ENCODE data around the gene PPP3R1. TPM values are rescaled to one million over a fixed set of nuclear protein-coding genes. Genes with fewer than 3 reads are reported as not detected.

Gene PPP3R1
- total and polyA plus RNA-seq, 9 of the 15 experiments (the other 6 are each of a cell fraction or from before 2014, with no cell fraction given): 3.7 to 70.0 (median 24.8) TPM

- no peak overlapping the region for H3K9ac ChIP-seq (ENCODE audit: insufficient read depth in 1 of 2, low read depth in 2 of 2, low read length in 2 of 2)
- 76% methylated on average over 7 of the region's 7 CpGs for WGBS (ENCODE audit: insufficient coverage, low coverage, missing lambda C conversion rate)
- H3K4me2 ChIP-seq (ENCODE audit: insufficient read depth, low read length): no peak overlapping the region
- H3K36me3 ChIP-seq (ENCODE audit: control insufficient read depth, insufficient read depth, low read length): peaks cover 92% of the 10 kb centered on the region
- H3K4me1 ChIP-seq (replicated peaks in 1 of 2; ENCODE audit: control insufficient read depth in 2 of 2, insufficient read depth in 2 of 2, low read length in 2 of 2): no peaks in the 10 kb centered on the region
- BruUV-seq (replicated peaks): no TSS peak
- peaks cover 17% of the 10 kb centered on the region; the same call in 1 of the 3 replicates for H3K79me2 ChIP-seq (ENCODE audit: control insufficient read depth, insufficient read depth, low read length)
- no peaks in the 10 kb centered on the region for H3K27me3 ChIP-seq (ENCODE audit: control insufficient read depth in 2 of 2, insufficient read depth in 2 of 2, low read length in 2 of 2)
- ChIA-PET CTCF (ENCODE audit: low intra/inter-chr PET ratio) (no interaction called here), POLR2A (interaction anchor here (1.8 to 1.9 kb wide), 2 partner anchors 9 to 14 kb away, joined by 6 read pairs; partner anchors contain the start of gene PNO1)
- in situ Hi-C loops (cut with MboI): no loop called here
- intact Hi-C loops (cut with micrococcal nuclease): no loop called here
- no peaks in the 10 kb centered on the region for H3K9me3 ChIP-seq (replicated peaks; ENCODE audit: control insufficient read depth, insufficient read depth, low read depth, low read length)
- no peaks in the 10 kb centered on the region for H4K20me1 ChIP-seq (replicated peaks; ENCODE audit: control insufficient read depth, insufficient read depth, low read length)
- no peak overlapping the region for H3K4me3 ChIP-seq
- DNase-seq (ENCODE audit: extremely low read depth in 1 of 4, low spot score in 3 of 4): no peak
- no peak overlapping the region for H2AFZ ChIP-seq (ENCODE audit: low read depth, low read length)
- ATAC-seq: no peak
- no peak for FAIRE-seq
- no peak overlapping the region for H3K27ac ChIP-seq (ENCODE audit: extremely low read depth, low read depth, low read length)
- no peaks in the 10 kb centered on the region for H3K9me1 ChIP-seq (ENCODE audit: control insufficient read depth, insufficient read depth, low read length)
- TF ChIP-seq FOXO4 (CRISPR knock-in tag; IDR thresholded peaks at IDR 0.05) (no peak), ZEB2 (IDR thresholded peaks at IDR 0.05) (no peak), CREBBP (IDR thresholded peaks at IDR 0.05; ENCODE audit: low read depth, low read length) (no peak), SAFB (IDR thresholded peaks at IDR 0.05; ENCODE audit: borderline replicate concordance, low read depth, low read length) (no peak), ZNF165 (CRISPR knock-in tag; IDR thresholded peaks at IDR 0.05; ENCODE audit: borderline replicate concordance) (no peak), KAT7 (CRISPR knock-in tag; IDR thresholded peaks at IDR 0.05; ENCODE audit: borderline replicate concordance) (no peak), CTCF (IDR thresholded peaks at IDR 0.05 in 2 of 3, conservative IDR thresholded peaks at IDR 0.05 in 1 of 3; ENCODE audit: insufficient read depth in 2 of 3, low read depth in 1 of 3, low read length in 3 of 3) (no peak), DPF2 (IDR thresholded peaks at IDR 0.05) (no peak), ZNF785 (CRISPR knock-in tag; IDR thresholded peaks at IDR 0.05) (no peak), PHF20 (IDR thresholded peaks at IDR 0.05; ENCODE audit: partially characterized antibody) (no peak), ZNF740 (CRISPR knock-in tag; IDR thresholded peaks at IDR 0.05) (no peak), ZNF740 (tag; IDR thresholded peaks at IDR 0.05) (no peak), RFX1 (IDR thresholded peaks at IDR 0.05) (no peak), THAP7 (CRISPR knock-in tag; IDR thresholded peaks at IDR 0.05) (no peak), EHMT2 (IDR thresholded peaks at IDR 0.05) (no peak), TAF9B (IDR thresholded peaks at IDR 0.05; ENCODE audit: partially characterized antibody) (no peak), ILK (tag; IDR thresholded peaks at IDR 0.05; ENCODE audit: borderline replicate concordance, low read depth) (no peak), E2F6 (IDR thresholded peaks at IDR 0.05; ENCODE audit: borderline replicate concordance in 1 of 2, extremely low read depth in 1 of 2, insufficient read depth in 1 of 2, insufficient read length in 1 of 2, low read depth in 1 of 2, low read length in 1 of 2, poor library complexity in 1 of 2, severe bottlenecking in 1 of 2) (no peak)
Observed at GRCh38 chr2:68171146-68171545, 81.2 kb downstream of the PPP3R1 start.

Data from K562 (cell line).